ENCODE results near the gene RAB10. TPM values are rescaled to one million over a fixed set of nuclear protein-coding genes. Genes with fewer than 3 reads are reported as not detected.

The RAB10 gene
- polyA plus RNA-seq, 1 donor (not counting 4 experiments of a cell fraction or from before 2014, with no cell fraction given), result 252 TPM

- H3K9ac ChIP-seq (ENCODE audit: control insufficient read depth, extremely low read depth, insufficient read depth, low read length), result no peak overlapping the region
- peaks cover 3% of the 10 kb centered on the region for H3K9me1 ChIP-seq (ENCODE audit: control insufficient read depth, extremely low read depth, insufficient read depth, low read length)
- no peak overlapping the region for H2AFZ ChIP-seq (ENCODE audit: control insufficient read depth, low read length)
- dilution Hi-C loops (cut with MboI; ENCODE audit: extremely low pct_ligation_motif_present, low sequenced_read_pairs), result no loop called here
- H3K9me3 ChIP-seq (ENCODE audit: control insufficient read depth, low read depth, low read length), result no peaks in the 10 kb centered on the region
- no peaks in the 10 kb centered on the region for H3K27me3 ChIP-seq (ENCODE audit: control insufficient read depth, extremely low read depth, insufficient read depth, low read length)
- peaks cover 99% of the 10 kb centered on the region for H3K79me2 ChIP-seq (ENCODE audit: control insufficient read depth, insufficient read depth, low read length)
- no peak overlapping the region for H3K4me2 ChIP-seq (ENCODE audit: control insufficient read depth, extremely low read depth, insufficient read depth, low read depth, low read length)
- no peak for FAIRE-seq
- peaks cover 8 to 12% of the 10 kb centered on the region in 2 experiments for H3K36me3 ChIP-seq (ENCODE audit: control insufficient read depth in 2 of 2, extremely low read depth in 1 of 2, insufficient read depth in 2 of 2, low read length in 2 of 2)
- H3K27ac ChIP-seq (ENCODE audit: control insufficient read depth, insufficient read depth, low read length), result no peak overlapping the region
- H3K4me3 ChIP-seq (ENCODE audit: control insufficient read depth in 2 of 3, extremely low read depth in 1 of 3, insufficient read depth in 2 of 3, low read depth in 1 of 3, low read length in 3 of 3), result no peak overlapping the region
- TF ChIP-seq CTCF (optimal IDR thresholded peaks at IDR 0.05 in 1 of 3, IDR thresholded peaks at IDR 0.05 in 1 of 3, conservative IDR thresholded peaks at IDR 0.05 in 1 of 3; ENCODE audit: extremely low read depth in 1 of 3, insufficient read depth in 2 of 3, low read length in 3 of 3) (no peak), EZH2 (IDR thresholded peaks at IDR 0.05; ENCODE audit: low read length) (no peak)
- DNase-seq (ENCODE audit: low read depth, low spot score), result no peak
- H4K20me1 ChIP-seq (ENCODE audit: control insufficient read depth, extremely low read depth, insufficient read depth, low read length), result peaks cover 33% of the 10 kb centered on the region
- peaks cover 3% of the 10 kb centered on the region for H3K4me1 ChIP-seq (ENCODE audit: control insufficient read depth, extremely low read depth, insufficient read depth, low read length)
Observed at GRCh38 chr2:26061539-26061938, 27.7 kb downstream of the RAB10 start.

- Histone ChIP-seq H4K20me1 (ENCODE audit: control insufficient read depth, extremely low read depth, insufficient read depth, low read length) (peaks cover 13% of the 10 kb centered on the region), H3K4me2 (ENCODE audit: control insufficient read depth, extremely low read depth, insufficient read depth, low read depth, low read length) (no peak overlapping the region)
Observed at GRCh38 chr2:26064846-26065245, 31.0 kb downstream of the RAB10 start.

More at GRCh38 chr2:26064846-26065245, 31.0 kb downstream of the RAB10 start:
- H3K79me2 ChIP-seq (ENCODE audit: control insufficient read depth, insufficient read depth, low read length), result peaks cover 93% of the 10 kb centered on the region
- no peaks in the 10 kb centered on the region for H3K27me3 ChIP-seq (ENCODE audit: control insufficient read depth, extremely low read depth, insufficient read depth, low read length)
- no peak overlapping the region for H3K4me3 ChIP-seq (ENCODE audit: control insufficient read depth in 2 of 3, extremely low read depth in 1 of 3, insufficient read depth in 2 of 3, low read depth in 1 of 3, low read length in 3 of 3)
- no peak overlapping the region for H3K27ac ChIP-seq (ENCODE audit: control insufficient read depth, insufficient read depth, low read length)
- dilution Hi-C loops (cut with MboI; ENCODE audit: extremely low pct_ligation_motif_present, low sequenced_read_pairs), result no loop called here
- H3K9me1 ChIP-seq (ENCODE audit: control insufficient read depth, extremely low read depth, insufficient read depth, low read length), result no peaks in the 10 kb centered on the region
- H3K9me3 ChIP-seq (ENCODE audit: control insufficient read depth, low read depth, low read length), result no peaks in the 10 kb centered on the region
- H2AFZ ChIP-seq (ENCODE audit: control insufficient read depth, low read length), result no peak overlapping the region
- no peak overlapping the region for H3K9ac ChIP-seq (ENCODE audit: control insufficient read depth, extremely low read depth, insufficient read depth, low read length)
- H3K4me1 ChIP-seq (ENCODE audit: control insufficient read depth, extremely low read depth, insufficient read depth, low read length), result peaks cover 20% of the 10 kb centered on the region
- TF ChIP-seq EZH2 (IDR thresholded peaks at IDR 0.05; ENCODE audit: low read length) (no peak), CTCF (optimal IDR thresholded peaks at IDR 0.05 in 1 of 3, IDR thresholded peaks at IDR 0.05 in 1 of 3, conservative IDR thresholded peaks at IDR 0.05 in 1 of 3; ENCODE audit: extremely low read depth in 1 of 3, insufficient read depth in 2 of 3, low read length in 3 of 3) (no peak)
- FAIRE-seq (no peak), DNase-seq (ENCODE audit: low read depth, low spot score) (no peak)
- peaks cover 9 to 12% of the 10 kb centered on the region in 2 experiments for H3K36me3 ChIP-seq (ENCODE audit: control insufficient read depth in 2 of 2, extremely low read depth in 1 of 2, insufficient read depth in 2 of 2, low read length in 2 of 2)

Measured in keratinocyte (primary cell).